VCaP (cell line): Measurements from ENCODE around the gene RASAL1.

Experiments used
- H3K27ac ChIP-seq: fragments of 450-650 bp; 2 replicates; pipeline ENCODE4 v1.5.1; 2017
- CTCF ChIP-seq: fragments of 450-650 bp; conservative IDR thresholded peaks from 2 replicates; pipeline ENCODE4 v1.5.1; 2017; ENCODE audit warnings: mild to moderate bottlenecking, moderate library complexity

RASAL1 gene

GRCh38 chr12:113135178-113136127 lies at the start of gene RASAL1:
TSS of gene RASAL1 (minus strand) at chr12:113135761. CDS start at chr12:113135462, 299 bp downstream.
- H3K27ac ChIP-seq = no peak within 1 kb of the TSS
- TF ChIP-seq CTCF = peak; percentile 82

- no peak for TF ChIP-seq CTCF
- H3K27ac ChIP-seq = peak overlapping the region; percentile 97
These were observed 49.3 kb upstream of the RASAL1 start for GRCh38 chr12:113184900-113185179.

GRCh38 chr12:113184098-113184899 lies 48.7 kb upstream of the RASAL1 start:
- H3K27ac ChIP-seq = peak overlapping the region; percentile 97
- TF ChIP-seq CTCF = no peak

- no peak overlapping the region for H3K27ac ChIP-seq
These were observed 47.5 kb upstream of the RASAL1 start for GRCh38 chr12:113183030-113183589.

GRCh38 chr12:113181975-113182374 lies 46.4 kb upstream of the RASAL1 start:
- H3K27ac ChIP-seq = no peak overlapping the region
- no peak for TF ChIP-seq CTCF

More at GRCh38 chr12:113183030-113183589, 47.5 kb upstream of the RASAL1 start:
- no peak for TF ChIP-seq CTCF

GRCh38 chr12:113180333-113180732 lies 44.8 kb upstream of the RASAL1 start:
- H3K27ac ChIP-seq = no peak overlapping the region
- TF ChIP-seq CTCF = no peak

GRCh38 chr12:113179023-113179422 lies 43.5 kb upstream of the RASAL1 start:
- no peak for TF ChIP-seq CTCF

More at GRCh38 chr12:113179023-113179422, 43.5 kb upstream of the RASAL1 start:
- no peak overlapping the region for H3K27ac ChIP-seq
